ENCODE measurements around the gene ENSA.
"Not testable (repeated sequence)": the region's sequence is repeated elsewhere in the genome, so short reads cannot be mapped to it uniquely, and the experiment has no call there.

The ENSA gene

GRCh38 chr1:150629115-150629928 is at the start of gene ENSA:
Gene ENSA (minus strand): TSS chr1:150629612. CDS start chr1:150629470, 142 bp downstream.
- peak; percentile 86 to 92 for DNase-seq (ENCODE audit: extremely low read depth in 1 of 2, low read depth in 1 of 2)

GRCh38 chr1:150678988-150679387 is 49.6 kb upstream of the ENSA start:
- DNase-seq (ENCODE audit: extremely low read depth in 1 of 2, low read depth in 1 of 2) = no peak

- DNase-seq (ENCODE audit: extremely low read depth in 1 of 2, low read depth in 1 of 2) = no peak
Observed at GRCh38 chr1:150674881-150675280, 45.5 kb upstream of the ENSA start.

- DNase-seq (ENCODE audit: extremely low read depth in 1 of 2, low read depth in 1 of 2) = no peak
Observed at GRCh38 chr1:150663321-150663720, 33.9 kb upstream of the ENSA start.

GRCh38 chr1:150662811-150663210 is 33.4 kb upstream of the ENSA start:
- no peak for DNase-seq (ENCODE audit: extremely low read depth in 1 of 2, low read depth in 1 of 2)

GRCh38 chr1:150661156-150661555 is 31.7 kb upstream of the ENSA start:
- DNase-seq (ENCODE audit: extremely low read depth in 1 of 2, low read depth in 1 of 2) = no peak

GRCh38 chr1:150660584-150660983 is 31.2 kb upstream of the ENSA start:
- no peak for DNase-seq (ENCODE audit: extremely low read depth in 1 of 2, low read depth in 1 of 2)

GRCh38 chr1:150657064-150657463 is 27.7 kb upstream of the ENSA start:
- DNase-seq (ENCODE audit: extremely low read depth in 1 of 2, low read depth in 1 of 2) = not testable (repeated sequence)

GRCh38 chr1:150654635-150655034 is 25.2 kb upstream of the ENSA start:
- DNase-seq (ENCODE audit: extremely low read depth in 1 of 2, low read depth in 1 of 2) = not testable (repeated sequence)

- DNase-seq (ENCODE audit: extremely low read depth in 1 of 2, low read depth in 1 of 2) = no peak
Observed at GRCh38 chr1:150650193-150650592, 20.8 kb upstream of the ENSA start.

GRCh38 chr1:150649441-150650075 is 20.1 kb upstream of the ENSA start:
- DNase-seq (ENCODE audit: extremely low read depth in 1 of 2, low read depth in 1 of 2) = no peak

GRCh38 chr1:150642296-150642695 is 12.9 kb upstream of the ENSA start:
- DNase-seq (ENCODE audit: extremely low read depth in 1 of 2, low read depth in 1 of 2) = no peak

GRCh38 chr1:150641126-150641815 is 11.9 kb upstream of the ENSA start:
- DNase-seq (ENCODE audit: extremely low read depth in 1 of 2, low read depth in 1 of 2) = not testable (repeated sequence)

GRCh38 chr1:150638430-150638829 is 9.0 kb upstream of the ENSA start:
- not testable (repeated sequence) for DNase-seq (ENCODE audit: extremely low read depth in 1 of 2, low read depth in 1 of 2)

- DNase-seq (ENCODE audit: extremely low read depth in 1 of 2, low read depth in 1 of 2) = not testable (repeated sequence)
Observed at GRCh38 chr1:150634839-150635622, 5.6 kb upstream of the ENSA start.

GRCh38 chr1:150628766-150629114 is 672 bp downstream of the ENSA start:
- no peak for DNase-seq (ENCODE audit: extremely low read depth in 1 of 2, low read depth in 1 of 2)

- DNase-seq (ENCODE audit: extremely low read depth in 1 of 2, low read depth in 1 of 2) = no peak
Observed at GRCh38 chr1:150627826-150628410, 1.5 kb downstream of the ENSA start.

GRCh38 chr1:150626150-150626549 is 3.3 kb downstream of the ENSA start:
- DNase-seq (ENCODE audit: extremely low read depth in 1 of 2, low read depth in 1 of 2) = no peak

- DNase-seq (ENCODE audit: extremely low read depth in 1 of 2, low read depth in 1 of 2) = not testable (repeated sequence)
Observed at GRCh38 chr1:150624546-150624945, 4.9 kb downstream of the ENSA start.

- DNase-seq (ENCODE audit: extremely low read depth in 1 of 2, low read depth in 1 of 2) = not testable (repeated sequence)
Observed at GRCh38 chr1:150624134-150624533, 5.3 kb downstream of the ENSA start.

Data from activated CD8-positive, alpha-beta memory T cell treated with anti-CD3 and anti-CD28 coated beads for 1 hour (primary cell).